Muscle layer of colon (tissue), 2 donors: ENCODE measurements around the gene RALB.
"Not testable (repeated sequence)": the region's sequence is repeated elsewhere in the genome, so short reads cannot be mapped to it uniquely, and the experiment has no call there.

Source experiments
- H3K27ac ChIP-seq: one replicate; pipeline ENCODE4 v1.7.0; 2013; ENCODE audit warnings: low read depth, mild to moderate bottlenecking, low read length, moderate library complexity
- H3K27me3 ChIP-seq, 2 donors: one replicate each; pipeline ENCODE4 v1.7.0; 2013; ENCODE audit warnings: low read length in 2 of 2, mild to moderate bottlenecking in 2 of 2; ENCODE audit not compliant: insufficient read depth in 2 of 2, control insufficient read depth in 1 of 2
- H3K36me3 ChIP-seq: one replicate; pipeline ENCODE4 v1.7.0; 2013; ENCODE audit warnings: mild to moderate bottlenecking, low read length; ENCODE audit not compliant: insufficient read depth
- H3K4me1 ChIP-seq: one replicate; pipeline ENCODE4 v1.7.0; 2013; ENCODE audit warnings: mild to moderate bottlenecking, low read length; ENCODE audit not compliant: insufficient read depth
- H3K4me3 ChIP-seq, 2 donors: one replicate each; pipeline ENCODE4 v1.7.0; 2013; ENCODE audit warnings: low read length in 2 of 2, low read depth in 1 of 2, mild to moderate bottlenecking in 1 of 2, moderate library complexity in 1 of 2
- H3K9ac ChIP-seq: one replicate; pipeline ENCODE4 v1.7.0; 2013; ENCODE audit warnings: low read length
- H3K9me3 ChIP-seq: one replicate; pipeline ENCODE4 v1.7.0; 2013; ENCODE audit warnings: mild to moderate bottlenecking, low read length
- donor health status: abdominal sarcoma.
- donor health status: Adenocarcinoma of cecum.

Gene RALB

DNA sequence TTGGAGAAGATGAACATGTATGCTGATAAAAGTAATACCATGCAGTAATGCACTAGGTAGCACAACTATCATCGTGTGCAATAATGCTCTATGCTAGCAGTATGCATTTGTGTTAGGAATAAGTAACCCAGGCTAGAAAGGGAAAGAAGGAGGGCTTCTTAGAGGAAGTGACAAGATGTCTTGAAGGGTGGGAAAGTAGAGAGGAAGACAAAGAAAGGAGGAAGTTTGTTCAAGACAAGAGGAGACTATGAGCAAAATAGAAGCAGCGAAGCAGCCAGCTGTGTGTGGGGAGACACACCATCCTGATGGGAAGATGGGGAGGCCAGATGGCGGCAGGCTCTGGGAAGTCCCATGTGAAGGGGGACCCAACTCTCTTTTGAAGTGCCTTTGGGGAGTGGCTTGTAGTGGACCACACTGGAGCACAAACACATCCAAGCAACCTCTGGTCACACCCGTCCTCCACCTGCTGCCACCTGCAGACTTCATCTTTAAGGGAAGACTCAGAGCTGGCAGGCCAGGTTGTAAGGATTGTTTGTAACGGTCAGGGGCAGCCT lies 53.4 kb downstream of the RALB start:
- no peak overlapping the region for H3K27ac ChIP-seq

DNA sequence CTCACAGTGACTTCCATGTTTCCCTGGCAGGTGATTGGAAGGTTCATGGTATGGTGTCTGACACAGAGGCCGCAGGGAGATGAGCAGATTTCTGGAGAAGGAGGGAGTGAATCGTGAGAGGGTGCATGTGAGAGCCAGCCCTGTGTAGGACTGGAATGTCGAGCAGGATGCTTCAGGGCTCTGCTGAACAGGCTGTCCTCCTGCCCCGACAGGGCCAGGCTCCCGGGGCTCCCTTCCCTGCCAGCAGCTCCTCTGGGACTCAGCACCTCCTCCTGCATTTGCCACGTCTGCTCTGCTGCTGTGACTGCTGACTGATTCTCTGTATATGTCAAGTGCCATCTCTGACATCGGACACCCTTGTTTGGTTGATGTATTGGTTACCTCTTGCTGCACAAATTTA lies 54.8 kb downstream of the RALB start:
- Histone ChIP-seq H3K27me3 (no peaks in the 10 kb centered on the region), H3K36me3 (peaks cover 5% of the 10 kb centered on the region), H3K9ac (no peak overlapping the region), H3K4me3 (no peak overlapping the region), H3K9me3 (no peaks in the 10 kb centered on the region), H3K4me1 (no peaks in the 10 kb centered on the region), H3K27ac (no peak overlapping the region)

More for the DNA sequence above, 53.4 kb downstream of the RALB start:
- peaks cover 5% of the 10 kb centered on the region for H3K36me3 ChIP-seq
- no peaks in the 10 kb centered on the region for H3K27me3 ChIP-seq
- no peak overlapping the region for H3K4me3 ChIP-seq
- H3K9ac ChIP-seq: no peak overlapping the region
- no peaks in the 10 kb centered on the region for H3K4me1 ChIP-seq
- no peaks in the 10 kb centered on the region for H3K9me3 ChIP-seq

DNA sequence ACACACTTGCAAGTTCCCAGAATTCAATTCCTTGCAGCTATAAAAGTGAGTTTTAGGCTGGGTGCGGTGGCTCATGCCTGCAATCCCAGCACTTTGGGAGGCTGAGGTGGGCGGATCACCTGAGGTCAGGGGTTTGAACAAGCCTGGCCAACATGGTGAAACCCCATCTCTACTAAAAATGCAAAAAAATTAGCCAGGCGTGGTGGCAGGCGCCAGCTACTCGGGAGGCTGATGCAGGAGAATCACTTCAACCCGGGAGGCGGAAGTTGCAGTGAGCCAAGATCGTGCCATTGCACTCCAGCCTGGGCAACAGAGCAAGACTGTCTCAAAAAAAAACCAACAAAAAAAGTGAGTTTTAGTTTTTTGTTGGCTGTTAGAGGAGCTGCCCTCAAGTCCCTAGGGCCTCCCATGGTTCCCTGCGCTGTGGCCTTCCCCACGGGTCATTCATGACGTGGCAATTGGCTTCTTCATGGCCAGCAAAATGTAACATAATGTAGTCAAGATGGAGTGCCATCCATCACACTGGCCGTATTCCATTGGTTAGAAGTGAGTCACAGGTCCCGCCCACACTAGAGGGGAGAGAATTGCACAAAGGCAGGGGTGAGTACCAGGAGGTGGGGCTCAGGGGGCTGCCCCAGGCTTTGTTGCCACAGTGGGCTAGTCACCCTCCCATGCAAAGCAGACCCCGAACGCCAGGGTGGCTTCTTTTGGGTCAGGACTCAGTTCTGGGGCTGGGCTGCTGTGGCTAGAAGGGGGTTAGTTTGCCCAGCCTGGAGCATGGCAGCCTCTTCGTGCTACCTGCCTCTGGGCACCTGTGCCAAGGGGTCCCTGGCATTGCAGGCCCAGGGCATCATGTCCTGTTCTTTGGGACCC lies 55.6 kb downstream of the RALB start:
- Histone ChIP-seq H3K9ac (no peak overlapping the region), H3K27ac (no peak overlapping the region), H3K4me1 (peaks cover 5% of the 10 kb centered on the region), H3K9me3 (no peaks in the 10 kb centered on the region), H3K4me3 (no peak overlapping the region), H3K36me3 (peaks cover 5% of the 10 kb centered on the region), H3K27me3 (no peaks in the 10 kb centered on the region)

GRCh38 chr2:120310136-120310535 lies 57.5 kb downstream of the RALB start:
- H3K4me3 ChIP-seq: no peak overlapping the region
- H3K9ac ChIP-seq: no peak overlapping the region
- H3K9me3 ChIP-seq: no peaks in the 10 kb centered on the region
- peaks cover 5% of the 10 kb centered on the region for H3K4me1 ChIP-seq
- peaks cover 5% of the 10 kb centered on the region for H3K36me3 ChIP-seq
- no peaks in the 10 kb centered on the region for H3K27me3 ChIP-seq
- no peak overlapping the region for H3K27ac ChIP-seq

DNA sequence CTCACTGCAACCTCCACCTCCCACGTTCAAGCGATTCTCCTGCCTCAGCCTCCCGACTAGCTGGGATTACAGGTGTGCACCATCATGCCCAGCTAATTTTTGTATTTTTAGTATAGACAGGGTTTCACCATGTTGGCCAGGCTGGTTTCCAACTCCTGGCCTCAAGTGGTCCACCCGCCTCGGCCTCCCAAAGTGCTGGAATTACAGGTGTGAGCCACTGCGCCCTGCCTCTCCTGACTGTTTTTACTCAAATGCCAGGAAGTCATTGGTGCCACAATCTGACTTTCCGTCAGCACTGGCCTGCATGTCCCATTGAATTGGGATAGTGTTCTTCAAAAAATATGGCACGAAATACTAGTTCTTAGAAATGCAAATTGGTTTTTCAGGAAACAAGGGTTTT lies 58.2 kb downstream of the RALB start:
- not testable (repeated sequence) for H3K4me3 ChIP-seq, H3K9me3 ChIP-seq, H3K4me1 ChIP-seq, H3K9ac ChIP-seq, H3K36me3 ChIP-seq, H3K27me3 ChIP-seq, H3K27ac ChIP-seq

GRCh38 chr2:120312076-120312475 lies 59.4 kb downstream of the RALB start:
- H3K27ac ChIP-seq: no peak overlapping the region
- H3K4me1 ChIP-seq: peaks cover 5% of the 10 kb centered on the region
- no peak overlapping the region for H3K9ac ChIP-seq
- no peaks in the 10 kb centered on the region for H3K36me3 ChIP-seq
- no peak overlapping the region for H3K4me3 ChIP-seq
- H3K9me3 ChIP-seq: no peaks in the 10 kb centered on the region
- no peaks in the 10 kb centered on the region for H3K27me3 ChIP-seq

DNA sequence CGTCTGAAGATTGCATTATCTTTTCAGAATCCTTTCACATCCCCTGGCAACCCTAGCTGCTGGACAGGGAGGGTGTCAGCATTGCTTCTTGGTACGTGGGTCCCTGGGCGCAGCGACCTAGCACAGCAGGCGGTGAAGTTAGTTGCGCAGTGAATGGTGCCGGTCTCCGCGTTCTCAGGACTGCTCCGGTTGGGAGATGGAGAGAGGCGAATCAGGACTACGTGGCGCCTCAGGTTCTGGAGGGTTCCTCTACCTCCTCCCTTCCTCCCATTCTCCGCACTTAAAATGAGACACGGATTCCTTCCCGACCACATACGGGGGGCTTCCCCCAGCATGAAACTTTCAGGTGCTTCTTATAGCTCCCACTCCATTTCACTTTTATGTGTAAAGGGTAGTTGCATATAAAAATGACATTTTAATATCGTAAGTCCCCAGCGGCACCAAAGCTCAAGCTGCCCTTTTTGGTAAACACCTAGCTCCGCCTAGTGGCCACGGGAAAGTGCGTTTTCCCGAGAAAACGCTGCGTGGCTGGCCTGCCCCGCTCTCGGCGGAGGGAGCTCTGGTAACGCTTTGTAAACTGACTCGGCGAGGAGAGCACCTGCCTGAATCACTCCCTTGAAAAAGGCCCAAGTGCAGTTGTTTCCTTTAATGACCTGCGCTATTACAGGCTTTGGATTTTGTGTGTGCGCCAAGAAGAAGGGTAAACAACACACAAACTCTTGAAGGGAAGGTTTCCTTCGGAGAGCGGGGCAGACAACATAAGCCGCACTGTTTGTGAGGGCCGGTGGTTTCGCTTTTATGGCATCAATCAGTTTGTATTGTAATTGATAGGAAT lies 60.4 kb downstream of the RALB start:
- Histone ChIP-seq H3K4me3 (peak overlapping the region; percentile 3 to 60), H3K27ac (no peak overlapping the region), H3K27me3 (no peaks in the 10 kb centered on the region)

DNA sequence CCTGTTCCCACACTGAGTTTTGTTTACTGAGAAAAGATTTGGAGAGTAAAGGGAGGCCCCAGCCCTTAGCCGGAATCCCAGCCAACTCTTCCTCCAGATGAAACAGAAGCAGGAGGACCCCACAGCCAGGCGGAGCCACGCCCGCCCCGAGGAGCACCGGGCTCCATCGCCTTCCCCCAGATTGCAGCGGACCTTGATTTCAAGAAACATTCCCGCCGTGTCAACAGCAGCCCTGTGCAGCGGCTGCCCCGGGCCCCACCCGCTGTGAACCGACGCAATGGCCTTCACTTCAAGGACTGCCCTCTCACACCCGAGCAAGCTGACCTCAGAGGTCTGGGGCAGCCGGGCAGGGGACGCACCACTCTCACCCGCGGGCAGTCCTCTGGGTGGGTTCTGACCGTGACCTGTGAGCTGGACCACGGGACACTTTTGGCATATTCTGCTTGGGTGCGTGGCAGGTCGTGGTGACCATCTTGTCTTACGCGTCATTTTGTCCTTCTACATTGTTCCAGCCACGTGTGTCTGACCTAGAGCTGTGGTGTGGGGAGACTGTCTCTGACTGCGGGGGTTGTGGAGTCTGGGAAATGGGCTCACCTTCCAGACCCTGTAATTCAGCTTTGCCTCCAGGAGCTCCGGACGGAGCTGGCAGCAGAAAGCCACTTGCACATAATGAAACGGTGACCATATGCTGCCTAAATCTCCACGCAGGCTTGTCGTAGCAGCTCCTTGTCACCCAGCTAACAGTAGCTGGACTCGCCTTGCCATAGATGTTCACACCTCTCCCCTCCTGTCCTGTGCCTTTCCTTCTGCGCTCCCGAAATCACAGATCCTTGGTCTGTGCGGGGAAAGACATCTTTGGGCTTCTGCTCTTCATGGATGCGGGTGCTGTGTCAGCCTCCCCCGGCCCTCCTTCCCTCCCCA lies 61.3 kb downstream of the RALB start:
- Histone ChIP-seq H3K4me1 (peaks cover 5% of the 10 kb centered on the region), H3K27me3 (no peaks in the 10 kb centered on the region), H3K36me3 (no peaks in the 10 kb centered on the region), H3K9ac (peak overlapping the region; percentile 47), H3K9me3 (no peaks in the 10 kb centered on the region), H3K4me3 (peak overlapping the region; percentile 3 to 60), H3K27ac (no peak overlapping the region)

More for the DNA sequence above, 60.4 kb downstream of the RALB start:
- H3K36me3 ChIP-seq: no peaks in the 10 kb centered on the region
- peaks cover 5% of the 10 kb centered on the region for H3K4me1 ChIP-seq
- peak overlapping the region; percentile 47 for H3K9ac ChIP-seq
- no peaks in the 10 kb centered on the region for H3K9me3 ChIP-seq

- Histone ChIP-seq H3K36me3 (no peaks in the 10 kb centered on the region), H3K4me1 (peaks cover 5% of the 10 kb centered on the region), H3K9ac (no peak overlapping the region), H3K4me3 (no peak overlapping the region), H3K27ac (no peak overlapping the region), H3K9me3 (no peaks in the 10 kb centered on the region), H3K27me3 (no peaks in the 10 kb centered on the region)
Measured at GRCh38 chr2:120314690-120315366, 62.2 kb downstream of the RALB start.

GRCh38 chr2:120315367-120316033 lies 62.8 kb downstream of the RALB start:
- no peak overlapping the region for H3K9ac ChIP-seq
- no peak overlapping the region for H3K27ac ChIP-seq
- no peaks in the 10 kb centered on the region for H3K36me3 ChIP-seq
- H3K9me3 ChIP-seq: no peaks in the 10 kb centered on the region
- H3K27me3 ChIP-seq: no peaks in the 10 kb centered on the region
- H3K4me3 ChIP-seq: no peak overlapping the region
- peaks cover 5% of the 10 kb centered on the region for H3K4me1 ChIP-seq
